ENCODE data around the gene HS6ST1.

Gene HS6ST1

DNA sequence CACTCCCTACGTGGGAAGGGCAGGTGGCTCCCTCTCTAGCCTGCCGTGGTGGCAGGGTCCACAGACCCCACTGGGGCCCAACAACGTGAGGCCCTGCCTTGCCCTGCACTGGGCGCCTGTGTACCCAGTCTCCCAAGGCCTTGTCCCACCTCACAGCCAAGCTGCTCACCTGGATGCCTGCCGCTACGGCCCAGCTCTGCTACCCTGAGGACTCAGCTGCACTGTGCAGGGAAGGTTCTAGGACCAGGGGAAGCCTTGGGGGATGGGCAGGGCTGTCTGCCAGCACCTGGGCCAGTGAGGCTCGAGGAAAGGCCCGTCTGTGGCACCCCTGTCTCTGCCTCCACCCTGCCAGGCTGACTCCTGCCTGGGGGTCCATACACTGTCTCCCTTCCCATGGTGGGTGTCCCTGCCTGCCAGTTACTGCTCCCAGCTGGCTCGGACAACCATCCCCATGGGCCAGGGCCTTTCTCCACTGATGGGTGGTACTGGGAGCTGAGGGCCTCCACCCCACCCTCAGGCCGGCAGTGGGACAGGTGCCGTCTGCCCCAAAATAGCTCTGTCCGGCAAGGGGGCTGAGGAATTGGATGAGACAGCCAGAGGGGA, 33.2 kb downstream of the HS6ST1 start:
- no peak for DNase-seq (ENCODE audit: low read depth)
- H3K4me3 ChIP-seq (replicated peaks; ENCODE audit: low read depth, low read length) = no peak overlapping the region
- TF ChIP-seq, protein P1, sequence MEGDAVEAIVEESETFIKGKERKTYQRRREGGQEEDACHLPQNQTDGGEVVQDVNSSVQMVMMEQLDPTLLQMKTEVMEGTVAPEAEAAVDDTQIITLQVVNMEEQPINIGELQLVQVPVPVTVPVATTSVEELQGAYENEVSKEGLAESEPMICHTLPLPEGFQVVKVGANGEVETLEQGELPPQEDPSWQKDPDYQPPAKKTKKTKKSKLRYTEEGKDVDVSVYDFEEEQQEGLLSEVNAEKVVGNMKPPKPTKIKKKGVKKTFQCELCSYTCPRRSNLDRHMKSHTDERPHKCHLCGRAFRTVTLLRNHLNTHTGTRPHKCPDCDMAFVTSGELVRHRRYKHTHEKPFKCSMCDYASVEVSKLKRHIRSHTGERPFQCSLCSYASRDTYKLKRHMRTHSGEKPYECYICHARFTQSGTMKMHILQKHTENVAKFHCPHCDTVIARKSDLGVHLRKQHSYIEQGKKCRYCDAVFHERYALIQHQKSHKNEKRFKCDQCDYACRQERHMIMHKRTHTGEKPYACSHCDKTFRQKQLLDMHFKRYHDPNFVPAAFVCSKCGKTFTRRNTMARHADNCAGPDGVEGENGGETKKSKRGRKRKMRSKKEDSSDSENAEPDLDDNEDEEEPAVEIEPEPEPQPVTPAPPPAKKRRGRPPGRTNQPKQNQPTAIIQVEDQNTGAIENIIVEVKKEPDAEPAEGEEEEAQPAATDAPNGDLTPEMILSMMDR (IDR thresholded peaks at IDR 0.05; ENCODE audit: low read length, missing control alignments) = no peak

DNA sequence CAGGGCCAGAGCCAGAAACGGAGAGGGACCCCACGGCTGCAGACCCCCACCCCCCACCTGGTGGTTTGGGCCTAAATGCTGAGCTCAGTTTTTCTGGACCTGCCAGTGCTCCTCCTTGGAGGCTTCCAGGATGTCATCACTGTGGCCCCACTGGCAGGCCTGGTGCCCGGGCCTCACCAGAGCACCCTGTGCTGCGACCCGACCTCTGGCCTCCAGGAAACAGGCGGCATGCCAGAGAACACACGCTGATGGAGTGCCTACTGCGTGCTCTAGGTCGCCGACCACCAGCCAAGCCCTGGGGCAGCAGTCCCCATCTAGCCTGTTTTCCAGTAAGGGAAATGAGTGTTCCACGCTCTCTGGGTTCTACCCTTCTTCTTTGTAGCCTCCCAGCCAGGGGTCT, 33.8 kb downstream of the HS6ST1 start:
- TF ChIP-seq, protein P1 (IDR thresholded peaks at IDR 0.05; ENCODE audit: low read length, missing control alignments) = no peak
- no peak for DNase-seq (ENCODE audit: low read depth)
- no peak overlapping the region for H3K4me3 ChIP-seq (replicated peaks; ENCODE audit: low read depth, low read length)

DNA sequence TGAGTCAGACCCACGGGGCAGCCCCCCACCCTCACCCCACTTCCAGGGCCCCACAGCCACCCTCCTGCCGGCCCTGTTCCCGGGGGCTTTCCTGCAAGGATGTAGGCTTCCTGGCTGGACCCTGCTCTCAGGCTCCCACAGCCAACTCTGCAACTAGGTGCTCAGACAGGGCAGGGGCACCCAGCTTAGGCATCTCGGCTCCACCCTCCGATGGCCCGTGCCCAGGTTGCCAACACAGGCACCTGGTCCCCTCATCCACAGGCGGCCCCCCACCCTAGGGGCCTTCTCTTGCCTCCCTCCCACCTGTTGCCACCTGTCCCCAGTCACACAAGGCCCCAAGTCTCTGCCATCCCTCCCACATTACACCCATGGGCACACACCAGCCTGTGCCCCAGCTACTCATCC, 34.6 kb downstream of the HS6ST1 start:
- H3K4me3 ChIP-seq (replicated peaks; ENCODE audit: low read depth, low read length) = no peak overlapping the region
- TF ChIP-seq, protein P1 (IDR thresholded peaks at IDR 0.05; ENCODE audit: low read length, missing control alignments) = no peak
- DNase-seq (ENCODE audit: low read depth) = no peak

DNA sequence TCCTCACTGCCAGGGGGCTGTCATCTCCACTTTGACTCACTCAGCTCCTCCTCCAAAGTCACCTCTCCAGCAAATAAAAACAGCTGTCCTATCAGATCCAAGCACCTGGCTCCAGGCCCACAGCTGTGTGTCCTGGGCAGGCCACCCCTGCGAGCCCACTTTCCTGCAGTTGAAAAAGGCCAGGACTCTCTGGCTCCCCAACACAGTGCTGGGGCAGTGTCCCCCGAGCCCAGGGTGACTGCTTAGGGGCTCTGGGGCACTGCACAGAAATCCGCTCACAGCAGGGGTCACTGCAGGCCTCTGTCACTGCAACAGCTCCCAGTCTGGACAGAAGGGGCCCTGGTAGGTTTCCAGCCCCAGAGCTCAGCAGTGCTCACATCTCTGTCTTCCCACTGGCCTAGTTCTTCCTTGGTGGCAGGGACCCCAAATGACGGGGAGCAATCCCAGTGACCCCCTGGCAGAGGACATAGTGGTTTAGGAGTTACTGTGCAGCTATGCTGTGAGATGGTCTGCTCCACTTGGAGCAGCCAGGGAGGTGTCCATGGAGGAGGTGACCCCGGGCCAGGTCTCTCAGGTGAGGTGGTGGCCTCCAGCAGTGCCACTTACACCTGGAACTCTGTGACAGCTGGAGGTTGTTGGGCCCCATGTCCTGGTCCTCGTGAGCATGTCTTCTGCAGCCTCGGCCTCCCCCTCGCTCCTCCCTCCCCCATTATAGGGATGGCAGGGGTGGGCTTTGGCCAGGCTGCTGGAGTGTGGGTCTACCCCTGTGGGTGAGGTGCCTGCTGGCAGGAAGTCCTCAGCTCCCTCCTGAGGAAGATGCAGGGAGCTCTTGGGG, 35.5 kb downstream of the HS6ST1 start:
- DNase-seq (ENCODE audit: low read depth) = no peak
- no peak overlapping the region for H3K4me3 ChIP-seq (replicated peaks; ENCODE audit: low read depth, low read length)
- TF ChIP-seq, protein P1 (IDR thresholded peaks at IDR 0.05; ENCODE audit: low read length, missing control alignments) = no peak

DNA sequence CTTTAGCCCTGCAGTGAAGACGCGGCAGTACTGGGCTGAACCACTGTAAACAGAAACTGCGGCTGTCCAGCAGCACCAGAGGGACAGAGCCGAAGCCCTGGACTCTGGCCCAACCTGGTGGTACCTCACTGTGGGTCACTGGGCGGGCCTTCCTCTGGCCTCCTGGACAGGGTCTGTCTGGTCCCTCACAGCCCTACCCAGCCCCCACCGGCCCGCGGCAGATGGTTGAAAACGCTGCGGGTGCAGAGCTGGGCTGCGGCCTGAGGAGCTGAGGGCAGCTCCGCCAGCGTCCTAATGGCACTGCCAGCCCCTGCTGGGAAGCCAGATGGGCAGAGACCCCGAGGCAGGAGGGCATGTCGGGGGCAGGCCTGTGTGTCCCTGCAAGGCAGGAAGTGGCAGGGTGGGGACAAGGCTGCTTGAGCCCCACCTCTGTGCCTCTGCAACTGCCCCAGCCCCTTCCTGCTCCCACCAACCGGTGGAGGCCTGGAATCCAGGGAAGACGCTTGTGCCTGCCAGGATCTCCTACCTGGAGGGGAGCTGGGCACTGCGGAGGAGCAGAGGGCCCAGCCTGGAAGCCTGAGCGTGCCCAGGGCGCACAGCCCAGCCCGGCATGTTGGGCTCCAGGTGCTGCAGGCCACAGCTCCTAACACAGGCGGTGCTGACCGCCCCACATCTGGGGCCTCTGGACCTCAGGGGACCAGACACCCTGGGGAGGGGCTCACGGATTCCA, 36.3 kb downstream of the HS6ST1 start:
- TF ChIP-seq, protein P1 (IDR thresholded peaks at IDR 0.05; ENCODE audit: low read length, missing control alignments) = no peak
- H3K4me3 ChIP-seq (replicated peaks; ENCODE audit: low read depth, low read length) = no peak overlapping the region
- no peak for DNase-seq (ENCODE audit: low read depth)

DNA sequence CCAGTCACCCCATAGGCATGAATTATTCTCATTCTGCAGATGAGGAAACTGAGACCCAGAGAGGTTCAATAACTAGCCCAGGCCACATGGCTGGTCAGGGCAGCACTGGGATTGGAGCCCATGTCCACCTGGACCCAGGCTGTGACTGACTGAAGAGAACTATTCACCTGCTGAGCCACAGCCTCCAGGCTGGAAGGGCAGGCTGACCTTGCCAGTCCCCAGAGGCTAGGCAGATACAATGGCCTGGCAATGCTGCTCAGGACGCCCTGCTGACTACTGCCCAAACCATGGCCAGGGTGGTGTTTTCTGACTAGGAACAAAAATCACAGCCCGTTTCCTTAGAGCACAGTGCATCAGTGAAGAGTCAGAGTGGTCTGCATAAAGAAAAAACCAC, 36.8 kb downstream of the HS6ST1 start:
- no peak for DNase-seq (ENCODE audit: low read depth)
- TF ChIP-seq, protein P1 (IDR thresholded peaks at IDR 0.05; ENCODE audit: low read length, missing control alignments) = no peak
- no peak overlapping the region for H3K4me3 ChIP-seq (replicated peaks; ENCODE audit: low read depth, low read length)

Data from fibroblast of pulmonary artery (primary cell).